Skeletal muscle tissue (tissue), 4 donors: Measurements from ENCODE around the gene INTS7. TPM values are rescaled to one million over a fixed set of nuclear protein-coding genes. Genes with fewer than 3 reads are reported as not detected.
A peak's percentile ranks its signal among the peaks of the same experiment; 100 is the strongest.
"Not testable (repeated sequence)": the region's sequence is repeated elsewhere in the genome, so short reads cannot be mapped to it uniquely, and the experiment has no call there.

Experiments
- H3K27ac ChIP-seq: one replicate; pipeline ENCODE4 v1.7.0; 2013; ENCODE audit warnings: mild to moderate bottlenecking, low read depth, low read length, inconsistent platforms
- H3K27me3 ChIP-seq, 3 donors: one replicate each; pipeline ENCODE4 v1.7.0; 2013; ENCODE audit warnings: low read length in 3 of 3; ENCODE audit not compliant: control insufficient read depth in 3 of 3, insufficient read depth in 3 of 3
- H3K36me3 ChIP-seq, 3 donors: one replicate each; pipeline ENCODE4 v1.7.0; 2013; ENCODE audit warnings: low read length in 3 of 3; ENCODE audit not compliant: control insufficient read depth in 3 of 3, insufficient read depth in 3 of 3
- H3K4me1 ChIP-seq, 3 donors: one replicate each; pipeline ENCODE4 v1.7.0; 2013; ENCODE audit warnings: low read length in 3 of 3, mild to moderate bottlenecking in 3 of 3; ENCODE audit not compliant: control insufficient read depth in 3 of 3, insufficient read depth in 3 of 3
- H3K4me3 ChIP-seq, 3 donors: one replicate each; pipeline ENCODE4 v1.7.0; 2013; ENCODE audit warnings: low read length in 3 of 3
- H3K9ac ChIP-seq, 3 donors: one replicate each; pipeline ENCODE4 v1.7.0; 2013; ENCODE audit warnings: low read length in 3 of 3, mild to moderate bottlenecking in 3 of 3, moderate library complexity in 2 of 3, low read depth in 1 of 3
- H3K9me3 ChIP-seq, 3 donors: one replicate each; pipeline ENCODE4 v1.7.0; 2013; ENCODE audit warnings: low read length in 3 of 3; ENCODE audit not compliant: control insufficient read depth in 3 of 3
- total RNA-seq: library from RNA; depleted of rRNA; stranded (reverse); fragments of >200 nt; gene quantifications from one replicate; pipeline ENCODE4 v1.2.3, GENCODE V29; 2014
- donor health status: Osteomylitis.

INTS7 gene
- total RNA-seq, 1 donor from 2014 or later = 23.0 TPM

DNA sequence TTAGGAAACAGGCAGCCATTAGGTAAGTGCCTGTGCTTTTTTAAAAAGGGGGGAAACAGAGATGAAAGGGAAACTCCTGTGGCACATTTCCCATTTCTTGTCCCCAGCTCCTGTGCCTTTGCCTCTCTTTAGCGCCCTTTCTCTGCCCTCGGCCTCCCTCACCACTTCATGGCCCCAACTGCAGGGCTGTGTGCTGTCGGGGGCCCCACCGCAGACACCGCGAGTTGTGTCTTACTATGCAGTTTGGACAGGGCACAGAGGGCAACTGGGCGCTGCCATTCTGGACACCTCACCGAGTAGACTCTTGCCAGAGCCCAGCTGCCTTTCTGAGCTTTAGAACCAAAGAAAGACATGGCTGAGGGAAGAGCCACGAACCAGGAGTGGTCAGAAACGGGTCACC, 111.1 kb downstream of the INTS7 start:
- no peaks in the 10 kb centered on the region for H3K36me3 ChIP-seq
- H3K27me3 ChIP-seq = no peaks in the 10 kb centered on the region
- H3K4me3 ChIP-seq = no peak overlapping the region
- H3K27ac ChIP-seq = no peak overlapping the region
- H3K4me1 ChIP-seq = no peaks in the 10 kb centered on the region
- H3K9me3 ChIP-seq = no peaks in the 10 kb centered on the region
- no peak overlapping the region for H3K9ac ChIP-seq

GRCh38 chr1:211923095-211923494, 112.3 kb downstream of the INTS7 start:
- Histone ChIP-seq H3K4me3 (no peak overlapping the region), H3K9me3 (no peaks in the 10 kb centered on the region), H3K27me3 (no peaks in the 10 kb centered on the region), H3K4me1 (no peaks in the 10 kb centered on the region), H3K9ac (no peak overlapping the region), H3K36me3 (no peaks in the 10 kb centered on the region), H3K27ac (no peak overlapping the region)

DNA sequence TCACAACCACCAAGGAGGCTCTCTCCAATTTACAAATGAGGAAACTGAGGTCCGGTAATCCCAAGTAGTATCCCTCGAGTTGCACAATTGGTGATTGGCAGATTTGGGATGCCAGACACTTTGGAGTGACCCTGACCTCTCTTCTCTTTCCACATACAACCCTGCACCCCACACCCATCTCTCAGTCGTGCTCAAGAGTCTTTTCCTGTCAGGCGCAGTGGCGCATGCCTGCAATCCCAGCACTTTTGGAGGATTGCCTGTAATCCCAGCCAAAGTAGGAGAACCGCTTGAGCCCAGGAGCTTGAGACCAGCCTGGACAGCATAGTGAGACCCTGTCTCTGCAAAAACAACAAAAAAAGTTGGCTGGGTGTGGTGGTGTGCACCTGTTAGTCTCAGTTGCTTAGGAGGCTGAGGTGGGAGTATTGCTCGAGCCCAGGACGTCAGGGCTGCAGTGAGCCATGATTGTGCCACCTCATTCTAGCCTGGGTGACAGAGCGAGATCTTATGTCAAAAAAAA, 113.7 kb downstream of the INTS7 start:
- Histone ChIP-seq H3K36me3 (no peaks in the 10 kb centered on the region), H3K9ac (no peak overlapping the region), H3K27ac (no peak overlapping the region), H3K4me3 (no peak overlapping the region), H3K27me3 (no peaks in the 10 kb centered on the region), H3K9me3 (no peaks in the 10 kb centered on the region), H3K4me1 (peaks cover 0 to 11% (median 0%) of the 10 kb centered on the region in 3 donors)

DNA sequence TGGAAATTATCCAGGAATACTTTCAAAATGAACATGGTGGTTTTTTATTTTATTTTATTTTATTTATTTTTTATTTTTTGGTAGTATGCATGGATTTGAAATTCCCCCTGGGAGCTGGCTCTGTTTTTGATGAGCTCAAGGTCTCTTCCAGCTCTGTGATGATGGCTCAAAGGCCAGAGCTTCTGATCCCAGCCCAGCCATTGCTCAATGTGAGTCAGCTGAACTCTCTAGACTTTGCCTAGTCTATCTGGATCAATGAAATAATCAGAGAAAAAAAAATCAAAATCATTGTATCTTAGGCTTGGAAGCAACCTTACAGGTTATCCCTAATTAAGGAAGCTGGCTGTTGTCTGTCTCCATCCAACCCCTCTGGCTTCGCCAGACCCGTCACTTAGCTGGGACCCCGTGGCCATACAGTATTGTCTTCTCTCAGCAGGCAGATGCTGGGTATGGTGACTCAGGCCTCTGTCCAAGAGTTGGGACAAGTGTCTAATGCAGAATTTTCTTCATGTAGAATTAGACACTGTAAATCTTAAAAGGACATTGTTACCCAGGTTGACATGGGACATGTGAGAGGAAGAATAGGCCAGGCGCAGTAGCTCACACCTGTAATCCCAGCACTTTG, 114.6 kb downstream of the INTS7 start:
- Histone ChIP-seq H3K27me3 (no peaks in the 10 kb centered on the region), H3K9ac (no peak overlapping the region), H3K9me3 (no peaks in the 10 kb centered on the region), H3K36me3 (no peaks in the 10 kb centered on the region), H3K27ac (peak overlapping the region; percentile 33), H3K4me3 (no peak overlapping the region), H3K4me1 (peaks cover 0 to 11% (median 0%) of the 10 kb centered on the region in 3 donors)

- peaks cover 0 to 11% (median 0%) of the 10 kb centered on the region in 3 donors for H3K4me1 ChIP-seq
- no peaks in the 10 kb centered on the region for H3K36me3 ChIP-seq
- H3K27ac ChIP-seq = peak overlapping the region; percentile 33
- H3K9me3 ChIP-seq = no peaks in the 10 kb centered on the region
- H3K27me3 ChIP-seq = peaks cover 0 to 2% (median 0%) of the 10 kb centered on the region in 3 donors
- H3K9ac ChIP-seq = no peak overlapping the region
- no peak overlapping the region for H3K4me3 ChIP-seq
Observed at GRCh38 chr1:211920141-211920572, 115.2 kb downstream of the INTS7 start.

- Histone ChIP-seq H3K9ac (no peak overlapping the region), H3K4me1 (peaks cover 0 to 11% (median 0%) of the 10 kb centered on the region in 3 donors), H3K4me3 (no peak overlapping the region), H3K36me3 (no peaks in the 10 kb centered on the region), H3K27ac (no peak overlapping the region), H3K9me3 (no peaks in the 10 kb centered on the region), H3K27me3 (peaks cover 0 to 2% (median 0%) of the 10 kb centered on the region in 3 donors)
Observed at GRCh38 chr1:211918843-211919414, 116.4 kb downstream of the INTS7 start.

- not testable (repeated sequence) for H3K27ac ChIP-seq, H3K9ac ChIP-seq, H3K4me3 ChIP-seq, H3K9me3 ChIP-seq, H3K27me3 ChIP-seq, H3K36me3 ChIP-seq
- peaks cover 0 to 11% (median 0%) of the 10 kb centered on the region in 3 donors for H3K4me1 ChIP-seq
Observed at GRCh38 chr1:211916458-211916857, 118.9 kb downstream of the INTS7 start.

GRCh38 chr1:211915924-211916323, 119.4 kb downstream of the INTS7 start:
- no peak overlapping the region for H3K27ac ChIP-seq
- peaks cover 0 to 2% (median 0%) of the 10 kb centered on the region in 3 donors for H3K27me3 ChIP-seq
- no peaks in the 10 kb centered on the region for H3K36me3 ChIP-seq
- peaks cover 0 to 11% (median 0%) of the 10 kb centered on the region in 3 donors for H3K4me1 ChIP-seq
- no peak overlapping the region for H3K9ac ChIP-seq
- no peak overlapping the region for H3K4me3 ChIP-seq
- H3K9me3 ChIP-seq = no peaks in the 10 kb centered on the region

DNA sequence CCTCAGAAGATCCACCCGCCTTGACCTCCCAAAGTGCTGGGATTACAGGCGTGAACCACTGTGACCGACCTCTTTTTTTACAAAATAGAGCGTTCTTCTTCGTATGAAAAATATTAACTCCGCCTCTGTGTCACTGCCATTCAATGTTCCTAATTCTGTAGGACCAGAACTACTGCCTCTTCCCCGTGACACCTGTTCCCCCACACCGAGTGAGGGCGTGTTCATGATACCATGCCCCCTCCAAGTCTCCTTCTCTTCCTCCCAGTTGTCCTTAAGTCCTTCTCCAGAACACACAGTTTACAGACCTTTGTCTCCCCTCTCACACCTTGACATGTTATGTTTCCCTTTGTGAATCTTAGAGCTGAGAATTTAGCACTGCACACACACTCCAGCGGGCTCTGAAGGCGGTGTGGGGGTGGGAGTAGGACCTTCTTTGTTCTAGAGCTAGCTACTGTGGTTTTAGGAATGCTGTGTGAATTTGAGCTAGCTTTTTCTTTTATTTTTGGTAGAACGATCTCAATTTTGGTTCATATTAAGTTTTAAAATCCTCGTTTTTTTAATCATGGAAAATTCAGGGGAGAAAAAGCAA, 122.4 kb downstream of the INTS7 start:
- peaks cover 0 to 9% (median 0%) of the 10 kb centered on the region in 3 donors for H3K4me1 ChIP-seq
- H3K9me3 ChIP-seq = no peaks in the 10 kb centered on the region
- no peaks in the 10 kb centered on the region for H3K36me3 ChIP-seq
- H3K27me3 ChIP-seq = peaks cover 0 to 2% (median 0%) of the 10 kb centered on the region in 3 donors
- no peak overlapping the region for H3K27ac ChIP-seq
- H3K9ac ChIP-seq = no peak overlapping the region
- no peak overlapping the region for H3K4me3 ChIP-seq

- no peaks in the 10 kb centered on the region for H3K36me3 ChIP-seq
- peaks cover 0 to 2% (median 0%) of the 10 kb centered on the region in 3 donors for H3K27me3 ChIP-seq
- H3K4me3 ChIP-seq = no peak overlapping the region
- H3K9me3 ChIP-seq = no peaks in the 10 kb centered on the region
- no peak overlapping the region for H3K9ac ChIP-seq
- H3K4me1 ChIP-seq = peaks cover 0 to under 1% (median 0%) of the 10 kb centered on the region in 3 donors
- H3K27ac ChIP-seq = no peak overlapping the region
Observed at GRCh38 chr1:211912038-211912437, 123.3 kb downstream of the INTS7 start.
